Lower leg skin (tissue), 3 donors: ENCODE results near the gene SH3RF3.

Experiments used
- CTCF ChIP-seq, 3 donors: fragments of 450-650 bp; IDR thresholded peaks; one replicate each; pipeline ENCODE4 v1.5.1; 2016; ENCODE audit warnings: antibody characterized with exemption in 3 of 3, mild to moderate bottlenecking in 3 of 3, moderate library complexity in 2 of 3
- POLR2A ChIP-seq, 2 donors: fragments of 450-650 bp; IDR thresholded peaks; one replicate each; pipeline ENCODE4 v1.6.1; 2016 to 2017; ENCODE audit warnings: antibody characterized with exemption in 2 of 2, mild to moderate bottlenecking in 1 of 2, moderate library complexity in 1 of 2

- TF ChIP-seq CTCF (IDR thresholded peaks at IDR 0.05) (no peak), POLR2A (IDR thresholded peaks at IDR 0.05) (no peak)
These were observed 35.8 kb downstream of the SH3RF3 start for GRCh38 chr2:109164739-109165221.
